ENCODE results near the gene SPAG9.
A peak's percentile ranks its signal among the peaks of the same experiment; 100 is the strongest.

SPAG9 gene

DNA sequence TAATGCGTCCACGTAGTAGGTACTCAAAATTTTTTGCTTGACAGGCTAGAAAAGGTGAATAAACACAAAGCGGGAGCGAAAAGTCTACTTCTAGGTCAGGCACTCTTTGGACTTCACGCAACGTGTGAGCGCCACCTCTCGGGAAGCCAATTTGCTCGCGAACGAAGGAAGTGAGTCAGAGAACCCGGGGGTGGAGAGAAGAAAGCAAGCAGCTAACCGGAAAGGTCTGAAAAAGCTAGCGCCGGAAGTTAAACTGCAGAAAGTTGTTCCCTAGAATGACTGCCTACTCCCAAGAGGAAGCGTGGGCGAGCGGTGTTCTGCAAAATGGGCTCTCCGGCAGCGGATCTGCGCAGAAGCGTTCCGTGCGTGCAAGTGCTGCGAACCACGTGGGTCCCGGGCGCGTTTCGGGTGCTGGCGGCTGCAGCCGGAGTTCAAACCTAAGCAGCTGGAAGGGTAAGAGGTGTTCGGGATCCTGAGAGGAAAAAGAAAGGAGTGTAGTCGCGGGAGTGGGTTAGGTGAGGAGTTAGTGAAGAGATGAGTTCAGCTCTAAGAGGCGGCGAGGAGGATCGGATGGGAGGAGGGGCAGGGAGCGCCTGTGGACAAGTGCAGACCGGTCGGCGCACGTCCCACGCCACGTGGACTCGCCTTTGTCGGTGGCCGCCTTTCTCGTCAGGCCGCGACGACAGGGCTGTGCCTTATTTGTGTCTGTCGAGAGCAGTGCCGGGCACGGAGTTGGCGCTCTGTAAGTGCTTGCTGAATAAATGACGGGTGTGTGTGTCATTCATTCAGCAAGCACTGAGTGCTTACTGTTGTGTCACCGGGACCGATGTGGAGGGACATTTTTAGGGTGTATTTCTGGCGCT is 32.8 kb upstream of the SPAG9 start, which contains the start of gene NME1:
Gene NME1, plus strand, starts transcription at position 350 of the 863 bp plus-strand sequence. CDS start 2,096 bp downstream, outside the sequence.
- H3K9me3 ChIP-seq (ENCODE audit: low read length) = no peaks in the 10 kb centered on the region
- no peaks in the 10 kb centered on the region for H3K27me3 ChIP-seq (ENCODE audit: insufficient read depth, low read length)
- peak within 1 kb of the TSS; percentile 98 for H2AFZ ChIP-seq (ENCODE audit: low read depth, low read length)
- H3K4me1 ChIP-seq (ENCODE audit: insufficient read depth, low read length) = peaks cover 10% of the 10 kb centered on the region
- H3K36me3 ChIP-seq (ENCODE audit: insufficient read depth, low read length) = peaks cover 29% of the 10 kb centered on the region
- peak within 1 kb of the TSS; percentile 79 for H3K4me3 ChIP-seq (ENCODE audit: low read length)

DNA sequence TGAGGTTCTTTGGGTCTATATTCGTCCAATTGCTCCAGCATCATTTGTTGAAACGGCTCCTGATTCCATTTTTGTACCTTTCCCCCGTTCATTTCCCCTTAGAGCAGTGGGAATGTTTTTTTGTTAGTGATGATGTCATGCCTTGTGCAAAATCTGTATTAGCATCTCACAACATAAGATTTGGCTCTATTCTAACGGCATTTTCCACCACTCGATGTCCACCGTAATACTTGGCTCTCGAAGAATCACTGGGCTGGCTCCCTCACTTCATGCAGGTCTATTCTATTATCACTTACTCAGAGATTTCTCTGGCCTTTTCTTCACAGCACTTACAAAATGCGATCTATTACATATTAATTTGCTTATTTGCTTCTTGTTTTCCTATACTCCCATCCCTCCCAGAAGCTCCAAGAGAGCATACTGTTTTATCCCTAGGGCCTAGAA is 32.1 kb upstream of the SPAG9 start:
- peak overlapping the region; percentile 79 for H3K4me3 ChIP-seq (ENCODE audit: low read length)
- H3K36me3 ChIP-seq (ENCODE audit: insufficient read depth, low read length) = peaks cover 23% of the 10 kb centered on the region
- H2AFZ ChIP-seq (ENCODE audit: low read depth, low read length) = peak overlapping the region; percentile 98
- peaks cover 10% of the 10 kb centered on the region for H3K4me1 ChIP-seq (ENCODE audit: insufficient read depth, low read length)
- no peaks in the 10 kb centered on the region for H3K9me3 ChIP-seq (ENCODE audit: low read length)
- no peaks in the 10 kb centered on the region for H3K27me3 ChIP-seq (ENCODE audit: insufficient read depth, low read length)

DNA sequence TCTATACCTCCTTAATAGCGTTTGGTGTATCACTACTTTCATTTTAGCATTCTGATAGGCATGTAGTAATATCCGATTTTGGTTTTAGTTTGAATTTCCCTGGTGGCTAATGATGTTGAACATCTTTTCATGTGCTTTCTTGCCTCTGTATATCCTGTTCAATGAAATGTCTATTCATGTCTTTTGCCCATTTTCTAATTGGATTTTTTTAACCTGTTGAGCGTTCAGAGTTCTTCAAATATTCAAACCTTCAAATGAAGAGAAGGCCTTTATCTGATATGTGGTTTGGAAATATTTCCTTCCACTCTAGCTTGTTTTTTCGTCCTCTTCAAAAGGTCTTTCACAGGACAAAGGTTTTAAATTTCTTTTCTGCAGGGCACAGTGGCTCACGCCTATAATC is 30.3 kb upstream of the SPAG9 start:
- H3K4me1 ChIP-seq (ENCODE audit: insufficient read depth, low read length) = peaks cover 10% of the 10 kb centered on the region
- peaks cover 7% of the 10 kb centered on the region for H3K36me3 ChIP-seq (ENCODE audit: insufficient read depth, low read length)
- no peaks in the 10 kb centered on the region for H3K9me3 ChIP-seq (ENCODE audit: low read length)
- H2AFZ ChIP-seq (ENCODE audit: low read depth, low read length) = no peak overlapping the region
- no peaks in the 10 kb centered on the region for H3K27me3 ChIP-seq (ENCODE audit: insufficient read depth, low read length)
- no peak overlapping the region for H3K4me3 ChIP-seq (ENCODE audit: low read length)

DNA sequence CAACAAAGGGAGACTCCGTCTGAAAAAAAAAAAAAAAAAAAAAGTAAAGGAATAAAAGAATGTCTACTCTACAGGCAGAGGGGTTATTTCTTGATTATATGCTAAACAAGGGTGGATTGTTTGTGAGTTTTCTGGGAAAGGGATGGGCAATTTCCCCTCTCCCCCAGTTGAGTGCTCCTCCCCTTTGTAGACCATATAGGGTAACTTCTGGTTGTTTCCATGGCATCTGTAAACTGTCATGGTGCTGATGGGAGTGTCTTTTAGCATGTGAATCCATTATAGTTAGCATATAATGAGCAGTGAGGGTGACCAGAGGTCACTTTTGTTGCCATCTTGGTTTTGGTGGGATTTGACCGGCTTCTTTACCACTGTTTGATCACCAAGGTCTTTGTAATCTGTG is 28.5 kb upstream of the SPAG9 start:
- H3K9me3 ChIP-seq (ENCODE audit: low read length) = no peaks in the 10 kb centered on the region
- H3K4me3 ChIP-seq (ENCODE audit: low read length) = no peak overlapping the region
- no peaks in the 10 kb centered on the region for H3K27me3 ChIP-seq (ENCODE audit: insufficient read depth, low read length)
- H2AFZ ChIP-seq (ENCODE audit: low read depth, low read length) = no peak overlapping the region
- H3K36me3 ChIP-seq (ENCODE audit: insufficient read depth, low read length) = no peaks in the 10 kb centered on the region
- H3K4me1 ChIP-seq (ENCODE audit: insufficient read depth, low read length) = peaks cover 14% of the 10 kb centered on the region

DNA sequence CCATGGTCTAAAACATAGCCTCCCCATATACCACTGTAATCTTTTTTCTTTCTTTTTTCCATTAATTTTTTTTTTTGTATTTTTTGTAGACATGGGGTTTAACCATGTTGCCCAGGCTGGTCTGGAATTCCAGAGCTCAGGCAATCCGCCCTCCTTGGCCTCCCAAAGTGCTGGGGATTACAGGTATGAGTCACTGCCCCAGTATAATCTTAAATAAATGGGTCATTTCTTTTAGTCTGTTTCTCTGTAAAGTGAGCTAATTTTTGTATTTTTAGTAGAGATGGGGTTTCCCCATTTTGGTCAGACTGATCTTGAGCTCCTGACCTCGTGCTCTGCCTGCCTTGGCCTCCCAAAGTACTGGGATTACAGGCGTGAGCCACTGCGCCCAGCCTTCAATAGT is 27.0 kb upstream of the SPAG9 start:
- H3K4me3 ChIP-seq (ENCODE audit: low read length) = no peak overlapping the region
- peaks cover 11% of the 10 kb centered on the region for H3K4me1 ChIP-seq (ENCODE audit: insufficient read depth, low read length)
- H3K9me3 ChIP-seq (ENCODE audit: low read length) = no peaks in the 10 kb centered on the region
- H3K36me3 ChIP-seq (ENCODE audit: insufficient read depth, low read length) = no peaks in the 10 kb centered on the region
- no peaks in the 10 kb centered on the region for H3K27me3 ChIP-seq (ENCODE audit: insufficient read depth, low read length)
- no peak overlapping the region for H2AFZ ChIP-seq (ENCODE audit: low read depth, low read length)

DNA sequence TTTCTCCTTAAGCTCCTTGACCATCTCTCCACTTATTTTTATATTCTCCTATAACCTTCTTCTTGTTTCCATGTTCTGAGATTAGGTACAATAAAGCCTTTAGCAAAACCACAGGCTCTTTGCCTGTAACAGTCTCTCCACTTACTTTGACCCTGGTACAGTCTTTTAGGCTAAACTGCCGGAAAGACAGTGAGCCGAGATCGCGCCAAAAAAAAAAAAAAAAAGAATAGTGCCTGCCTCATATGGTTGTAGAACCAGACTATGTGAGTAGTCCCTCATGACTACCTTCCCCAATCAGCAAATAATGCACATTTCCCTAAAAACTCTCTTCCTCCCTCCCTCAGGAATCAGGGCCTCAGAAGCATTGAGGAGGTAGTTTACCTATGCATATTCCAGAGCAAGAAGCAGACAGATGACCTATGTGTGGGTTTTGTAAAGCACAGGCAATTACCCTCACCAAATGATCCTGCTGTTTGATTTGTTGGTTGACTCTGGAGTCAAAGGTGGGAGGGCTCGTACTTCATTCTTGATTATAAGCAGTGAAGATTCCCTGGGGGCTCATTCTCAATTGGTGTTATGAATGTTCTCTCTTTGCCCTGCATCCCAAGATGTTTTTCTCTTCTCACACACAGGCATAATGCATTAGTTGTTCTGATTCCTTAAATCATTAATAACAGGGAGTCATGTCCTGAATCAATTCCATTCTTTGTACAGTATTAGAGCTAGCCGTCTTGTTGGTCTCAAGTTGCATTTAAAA is 23.8 kb upstream of the SPAG9 start:
- no peaks in the 10 kb centered on the region for H3K9me3 ChIP-seq (ENCODE audit: low read length)
- H3K4me1 ChIP-seq (ENCODE audit: insufficient read depth, low read length) = peaks cover 7% of the 10 kb centered on the region
- H3K27me3 ChIP-seq (ENCODE audit: insufficient read depth, low read length) = no peaks in the 10 kb centered on the region
- H3K36me3 ChIP-seq (ENCODE audit: insufficient read depth, low read length) = no peaks in the 10 kb centered on the region
- H3K4me3 ChIP-seq (ENCODE audit: low read length) = no peak overlapping the region
- no peak overlapping the region for H2AFZ ChIP-seq (ENCODE audit: low read depth, low read length)

DNA sequence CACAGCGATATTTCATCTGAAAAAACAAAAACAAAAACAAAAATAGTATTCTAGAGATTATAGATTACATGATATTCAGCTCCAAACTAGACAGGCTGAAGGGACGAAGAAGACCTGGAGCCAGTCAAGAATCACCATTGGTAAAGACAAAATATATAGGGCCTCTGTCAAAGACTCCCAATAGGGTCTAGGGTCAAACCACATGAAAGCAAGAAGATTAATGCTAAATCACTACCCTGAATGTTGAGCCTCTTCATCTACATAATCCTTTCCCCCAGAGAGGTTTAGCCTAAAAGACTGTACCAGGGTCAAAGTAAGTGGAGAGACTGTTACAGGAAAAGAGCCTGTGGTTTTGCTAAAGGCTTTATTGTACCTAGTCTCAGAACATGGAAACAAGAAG is 21.9 kb upstream of the SPAG9 start:
- H3K9me3 ChIP-seq (ENCODE audit: low read length) = no peaks in the 10 kb centered on the region
- H3K27me3 ChIP-seq (ENCODE audit: insufficient read depth, low read length) = no peaks in the 10 kb centered on the region
- H2AFZ ChIP-seq (ENCODE audit: low read depth, low read length) = no peak overlapping the region
- peaks cover 7% of the 10 kb centered on the region for H3K4me1 ChIP-seq (ENCODE audit: insufficient read depth, low read length)
- H3K4me3 ChIP-seq (ENCODE audit: low read length) = no peak overlapping the region
- H3K36me3 ChIP-seq (ENCODE audit: insufficient read depth, low read length) = no peaks in the 10 kb centered on the region

DNA sequence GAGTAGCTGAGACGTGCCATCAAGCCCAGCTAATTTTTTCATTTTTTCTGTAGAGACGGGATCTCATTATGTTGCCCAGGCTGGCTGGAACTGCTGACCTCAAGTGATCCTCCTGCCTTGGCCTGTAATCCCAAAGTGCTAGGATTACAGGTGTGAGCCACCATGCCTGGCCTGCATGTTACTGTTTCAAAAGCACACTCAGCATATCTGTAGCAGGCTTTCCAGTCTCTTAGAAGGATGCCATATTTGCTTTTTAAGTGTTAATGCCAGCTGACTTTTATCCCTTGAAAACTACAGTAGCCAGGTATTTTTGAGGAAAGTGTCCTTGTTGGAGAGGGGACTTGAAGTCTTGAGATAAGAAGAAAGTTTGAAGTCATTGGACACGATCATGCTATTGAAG is 15.3 kb upstream of the SPAG9 start:
- H2AFZ ChIP-seq (ENCODE audit: low read depth, low read length) = no peak overlapping the region
- no peaks in the 10 kb centered on the region for H3K9me3 ChIP-seq (ENCODE audit: low read length)
- no peak overlapping the region for H3K4me3 ChIP-seq (ENCODE audit: low read length)
- H3K36me3 ChIP-seq (ENCODE audit: insufficient read depth, low read length) = no peaks in the 10 kb centered on the region
- H3K27me3 ChIP-seq (ENCODE audit: insufficient read depth, low read length) = no peaks in the 10 kb centered on the region
- peaks cover 2% of the 10 kb centered on the region for H3K4me1 ChIP-seq (ENCODE audit: insufficient read depth, low read length)

DNA sequence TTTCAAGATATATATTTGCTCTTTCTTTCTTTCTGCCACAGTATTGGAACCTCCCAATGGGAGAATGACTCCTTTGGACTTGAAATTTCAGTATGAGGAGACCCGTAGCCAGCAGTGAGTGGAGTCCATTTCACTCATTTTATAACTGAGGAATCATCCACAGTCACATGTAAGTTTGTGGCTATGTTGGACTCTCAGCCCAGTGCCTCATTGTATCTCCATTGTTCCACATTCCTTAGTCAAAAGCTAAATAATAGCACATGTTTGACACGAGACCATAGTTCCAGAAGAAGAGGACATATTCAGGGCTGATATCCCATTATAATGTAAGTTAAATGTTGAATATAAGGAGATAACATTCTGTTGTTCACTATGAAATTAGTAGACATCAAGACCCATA is 12.7 kb upstream of the SPAG9 start:
- no peak overlapping the region for H3K4me3 ChIP-seq (ENCODE audit: low read length)

DNA sequence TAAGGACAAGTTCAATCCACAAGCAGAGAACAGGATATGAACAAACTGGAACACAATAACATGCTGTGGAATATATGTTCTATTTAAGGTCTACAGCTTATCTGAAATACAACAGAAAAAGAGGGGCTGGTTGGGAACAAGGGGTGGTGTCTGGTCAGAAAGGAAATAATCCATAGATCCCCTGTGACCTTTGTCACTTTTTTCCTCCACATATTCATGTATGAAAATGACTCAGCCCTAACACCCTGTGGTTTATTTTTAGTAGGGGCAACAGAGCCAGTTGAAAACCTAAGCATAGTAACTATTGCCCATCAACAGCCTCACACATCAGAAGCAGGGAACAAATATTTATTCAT is 12.3 kb upstream of the SPAG9 start:
- Histone ChIP-seq H3K4me1 (ENCODE audit: insufficient read depth, low read length) (peaks cover 2% of the 10 kb centered on the region), H3K4me3 (ENCODE audit: low read length) (no peak overlapping the region), H2AFZ (ENCODE audit: low read depth, low read length) (no peak overlapping the region), H3K36me3 (ENCODE audit: insufficient read depth, low read length) (no peaks in the 10 kb centered on the region), H3K9me3 (ENCODE audit: low read length) (no peaks in the 10 kb centered on the region), H3K27me3 (ENCODE audit: insufficient read depth, low read length) (no peaks in the 10 kb centered on the region)

More for the DNA sequence above, 12.7 kb upstream of the SPAG9 start:
- Histone ChIP-seq H3K9me3 (ENCODE audit: low read length) (no peaks in the 10 kb centered on the region), H2AFZ (ENCODE audit: low read depth, low read length) (no peak overlapping the region), H3K27me3 (ENCODE audit: insufficient read depth, low read length) (no peaks in the 10 kb centered on the region), H3K4me1 (ENCODE audit: insufficient read depth, low read length) (peaks cover 2% of the 10 kb centered on the region), H3K36me3 (ENCODE audit: insufficient read depth, low read length) (no peaks in the 10 kb centered on the region)

DNA sequence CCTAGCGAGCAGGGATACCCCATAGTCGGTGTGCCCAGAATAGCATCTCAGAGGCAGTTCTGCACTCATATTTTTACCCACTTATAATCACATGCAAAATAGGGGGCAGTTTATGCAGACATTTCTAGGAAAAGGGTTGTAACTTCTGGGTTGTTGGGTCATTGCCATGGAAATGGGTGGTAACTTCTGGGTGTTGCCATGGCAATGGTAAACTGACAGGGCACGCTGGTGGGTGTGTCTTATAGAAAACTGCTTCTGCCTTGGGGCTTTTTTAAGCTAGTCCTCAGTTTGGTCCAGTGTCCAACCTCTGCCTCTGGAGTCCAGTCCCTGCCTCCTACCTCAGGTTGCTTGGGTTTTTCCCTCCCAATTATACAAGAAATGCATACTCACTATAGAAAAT is 7.4 kb upstream of the SPAG9 start:
- Histone ChIP-seq H3K27me3 (ENCODE audit: insufficient read depth, low read length) (no peaks in the 10 kb centered on the region), H2AFZ (ENCODE audit: low read depth, low read length) (no peak overlapping the region), H3K9me3 (ENCODE audit: low read length) (no peaks in the 10 kb centered on the region), H3K4me3 (ENCODE audit: low read length) (no peak overlapping the region), H3K4me1 (ENCODE audit: insufficient read depth, low read length) (no peaks in the 10 kb centered on the region), H3K36me3 (ENCODE audit: insufficient read depth, low read length) (no peaks in the 10 kb centered on the region)

DNA sequence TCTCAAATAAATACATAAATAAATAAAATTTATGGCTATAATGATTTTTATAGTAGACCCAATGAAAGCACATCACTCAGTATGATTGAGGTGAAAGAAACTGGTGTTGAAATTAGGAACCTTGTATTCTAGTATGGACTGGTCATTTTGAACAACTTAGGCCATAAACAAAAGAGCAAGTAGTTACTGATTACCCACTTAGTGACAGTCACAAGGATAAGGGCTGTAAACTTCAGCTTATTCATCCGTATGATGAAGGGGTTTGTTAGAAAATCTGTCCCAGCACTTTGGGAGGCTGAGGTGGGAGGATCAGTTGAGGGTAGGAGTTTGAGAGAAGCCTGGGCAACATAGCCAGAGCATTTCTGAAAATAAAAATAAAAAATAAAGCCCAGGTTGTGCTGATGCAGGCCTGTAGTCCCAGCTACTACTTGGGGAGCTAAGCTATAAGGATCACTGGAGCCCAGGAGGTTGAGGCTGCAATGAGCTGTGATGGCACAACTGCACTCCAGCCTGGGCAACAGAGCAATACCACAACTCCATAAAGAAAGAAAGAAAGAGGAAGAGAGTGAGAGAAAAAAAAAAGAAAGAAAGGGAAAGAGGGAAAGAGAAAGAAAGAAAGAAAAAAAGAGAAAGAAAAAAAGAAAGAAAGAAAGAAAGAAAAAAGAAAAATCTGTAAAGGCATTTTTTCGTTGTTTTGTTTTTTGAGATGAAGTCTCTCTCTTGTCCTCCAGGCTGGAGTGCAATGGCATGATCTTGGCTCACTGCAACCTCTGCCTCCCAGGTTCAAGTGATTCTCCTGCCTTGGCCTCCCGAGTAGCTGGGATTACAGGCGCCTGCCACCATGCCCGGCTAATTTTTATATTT is 4.2 kb upstream of the SPAG9 start:
- Histone ChIP-seq H3K36me3 (ENCODE audit: insufficient read depth, low read length) (no peaks in the 10 kb centered on the region), H3K27me3 (ENCODE audit: insufficient read depth, low read length) (no peaks in the 10 kb centered on the region), H2AFZ (ENCODE audit: low read depth, low read length) (no peak overlapping the region), H3K9me3 (ENCODE audit: low read length) (no peaks in the 10 kb centered on the region), H3K4me3 (ENCODE audit: low read length) (no peak overlapping the region), H3K4me1 (ENCODE audit: insufficient read depth, low read length) (peaks cover 8% of the 10 kb centered on the region)
